ENCODE data around the gene MRPS24. TPM values are rescaled to one million over a fixed set of nuclear protein-coding genes. Genes with fewer than 3 reads are reported as not detected.

The MRPS24 gene
- total RNA-seq, 1 donor, result 111 TPM

DNA sequence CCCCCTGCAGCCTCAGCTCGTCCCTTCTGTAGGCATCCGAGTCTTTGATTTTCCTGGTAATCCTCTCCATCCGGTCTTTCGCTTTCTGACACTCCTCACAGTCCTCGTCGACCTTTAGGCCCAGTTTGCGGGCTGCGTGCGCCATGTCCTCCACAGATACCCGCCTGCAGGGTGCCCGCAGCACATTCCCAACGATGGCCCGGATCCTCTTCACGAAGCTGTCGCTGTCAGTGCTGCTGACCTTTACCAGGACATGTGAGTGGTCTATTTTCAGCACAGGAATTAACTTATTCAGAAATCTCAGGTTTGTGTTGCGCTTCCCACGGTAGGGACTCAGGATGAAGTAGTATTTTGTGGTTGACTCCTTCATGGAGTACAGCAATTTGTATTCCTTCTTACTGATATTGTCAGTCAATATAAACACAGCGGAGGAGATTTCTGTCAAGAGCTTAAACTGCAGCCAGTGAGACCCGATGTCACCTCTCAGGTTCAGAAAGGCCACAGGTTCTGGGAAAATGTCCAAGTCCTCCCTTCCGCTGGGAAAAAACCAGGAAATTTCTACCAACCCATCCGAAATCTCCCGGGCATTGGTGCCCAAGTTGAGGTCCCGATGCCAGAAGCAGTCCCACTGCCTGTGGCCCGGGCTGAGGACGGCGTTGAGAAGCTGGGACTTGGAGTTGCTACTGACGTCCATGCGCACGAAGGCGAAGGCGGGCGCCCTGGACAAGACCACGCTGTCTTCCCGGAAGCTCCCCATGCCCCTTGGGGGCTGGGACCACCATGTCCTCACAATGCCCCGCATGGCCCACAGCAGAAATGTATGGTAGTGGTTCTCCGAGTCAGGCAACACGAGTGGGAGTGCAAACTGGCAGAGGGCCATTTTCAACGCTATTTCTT is 8.9 kb upstream of the MRPS24 start:
- no peak for DNase-seq (ENCODE audit: low read depth in 2 of 3, low spot score in 2 of 3)

DNA sequence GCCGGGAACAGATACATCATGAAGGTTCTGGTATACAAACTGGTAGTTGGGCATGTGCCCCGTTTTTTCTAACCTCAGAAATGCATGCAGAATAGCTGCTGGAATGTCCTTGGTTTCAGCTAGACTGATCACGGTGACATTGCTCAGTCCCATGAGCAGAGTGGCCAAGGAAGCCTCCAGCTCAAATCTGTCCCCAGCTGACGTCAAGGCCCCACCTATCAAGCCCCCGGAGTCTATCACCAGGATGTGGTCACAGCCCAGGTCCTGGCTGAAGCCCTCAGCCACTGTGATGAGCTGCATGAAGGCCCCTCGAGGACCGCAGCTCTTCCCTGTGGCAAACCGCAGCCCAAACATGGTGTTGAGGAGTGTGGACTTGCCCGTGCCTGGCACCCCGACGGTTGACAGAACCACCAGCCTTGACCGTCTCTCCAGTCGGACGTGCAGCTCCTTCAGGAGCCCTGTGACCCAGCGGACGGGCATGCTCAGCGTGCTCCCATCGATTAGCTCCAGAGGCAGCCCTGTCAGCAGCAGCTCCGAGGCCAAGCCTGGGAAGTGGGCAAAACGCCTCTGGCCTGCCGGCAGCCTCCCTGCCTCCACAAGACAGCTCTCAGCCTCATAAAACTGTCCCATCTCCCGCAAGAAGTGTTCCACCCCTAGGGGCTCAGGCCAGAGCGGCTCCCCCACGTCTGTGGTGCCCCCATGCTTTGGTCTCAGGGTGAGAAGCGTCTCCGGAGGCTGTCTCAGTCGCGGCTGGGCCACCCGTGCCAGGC is 7.8 kb upstream of the MRPS24 start:
- no peak for DNase-seq (ENCODE audit: low read depth in 2 of 3, low spot score in 2 of 3)

DNA sequence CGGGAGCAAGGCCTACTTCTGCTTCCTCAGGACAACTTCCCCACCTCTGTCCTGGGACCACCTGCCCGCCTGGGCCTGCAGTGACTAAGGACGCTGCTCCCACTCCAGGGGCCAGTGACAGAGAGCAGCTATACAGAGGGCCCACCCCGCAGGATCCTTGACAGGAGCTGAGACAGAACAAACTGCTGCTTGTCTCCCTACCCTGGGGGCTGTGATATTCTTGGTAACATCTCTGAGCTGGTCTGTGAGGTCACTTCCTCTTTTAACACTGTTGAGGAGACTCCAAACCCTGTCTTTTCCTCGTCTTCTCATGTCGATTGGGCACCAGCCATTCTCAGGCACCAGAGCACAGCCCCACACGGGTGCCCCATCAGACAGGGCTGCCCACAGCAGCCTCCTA is 6.9 kb upstream of the MRPS24 start:
- DNase-seq (ENCODE audit: low read depth in 2 of 3, low spot score in 2 of 3), result peak in 1 of 3 donors; percentile 9

DNA sequence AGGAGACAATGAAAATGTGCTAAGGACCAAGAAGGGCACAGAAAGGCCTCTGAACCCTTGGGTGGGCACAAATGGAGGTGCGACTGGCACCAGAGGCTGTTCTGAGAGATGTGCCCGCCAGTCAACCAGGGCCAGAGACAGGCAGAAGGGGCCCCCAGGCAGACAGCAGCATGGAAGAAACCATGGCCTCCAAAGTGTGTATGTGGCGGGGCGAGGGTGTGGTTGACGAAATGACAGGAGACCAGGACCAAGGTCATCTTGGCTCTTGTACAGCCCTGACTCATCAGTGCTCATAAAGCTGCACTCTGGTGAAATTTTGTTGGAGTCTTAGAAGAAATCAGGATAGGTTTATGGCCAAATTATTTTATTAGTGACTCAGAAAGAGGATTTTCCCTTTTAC is 4.0 kb upstream of the MRPS24 start:
- DNase-seq (ENCODE audit: low read depth in 2 of 3, low spot score in 2 of 3), result no peak

DNA sequence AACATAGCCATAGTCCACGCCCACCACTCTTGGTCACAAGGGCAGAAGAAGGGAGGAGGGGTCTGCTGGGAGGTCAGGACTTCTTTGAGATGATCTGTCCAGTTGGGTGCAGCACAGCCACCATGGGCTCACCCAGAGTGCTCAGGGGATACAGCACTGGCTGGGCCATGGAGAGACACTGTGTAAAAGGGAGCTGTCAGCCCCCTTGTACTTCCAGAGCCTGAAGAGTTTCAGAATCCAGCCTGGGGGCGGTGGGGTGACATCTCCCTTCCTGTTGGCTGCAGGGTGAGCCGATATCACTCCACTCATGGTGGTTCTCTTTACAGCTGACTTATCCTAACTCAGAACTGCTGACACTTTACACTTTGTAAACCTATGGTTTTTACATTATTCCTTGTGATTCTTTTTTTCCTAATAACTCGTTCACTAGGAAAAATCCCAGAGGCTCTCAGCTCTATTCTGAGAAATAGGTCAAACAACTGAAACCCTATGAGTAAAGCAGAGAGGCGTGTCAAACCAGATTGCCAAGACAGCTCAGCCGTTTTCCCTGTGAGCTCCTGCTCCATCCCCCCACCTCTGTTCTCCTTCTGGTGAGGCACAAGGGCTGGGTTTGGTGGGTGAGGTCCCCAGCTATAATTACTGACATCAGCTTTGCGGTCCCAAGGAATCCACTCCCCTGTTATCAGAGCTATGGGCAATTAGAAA is 3.2 kb upstream of the MRPS24 start:
- no peak for DNase-seq (ENCODE audit: low read depth in 2 of 3, low spot score in 2 of 3)

DNA sequence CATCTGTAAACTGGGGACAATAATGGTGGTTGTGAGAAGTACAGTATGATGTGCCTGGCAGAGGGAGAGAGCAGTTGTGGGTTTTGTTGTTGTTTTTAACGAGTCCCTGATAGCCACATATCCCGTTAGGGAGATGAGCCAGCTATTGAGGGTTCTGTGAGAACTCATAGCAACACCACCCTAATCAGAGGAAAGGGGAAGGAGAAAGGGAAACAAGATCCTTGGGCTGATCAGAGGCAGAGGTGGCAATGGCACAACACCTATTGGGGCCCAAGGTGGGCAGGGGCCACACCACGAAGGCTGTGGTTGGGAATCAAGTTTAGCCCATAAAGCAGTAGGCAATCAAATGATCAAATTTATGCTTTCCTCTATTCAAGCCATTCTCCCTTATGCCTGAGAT is 1.7 kb upstream of the MRPS24 start:
- DNase-seq (ENCODE audit: low read depth in 2 of 3, low spot score in 2 of 3), result no peak

DNA sequence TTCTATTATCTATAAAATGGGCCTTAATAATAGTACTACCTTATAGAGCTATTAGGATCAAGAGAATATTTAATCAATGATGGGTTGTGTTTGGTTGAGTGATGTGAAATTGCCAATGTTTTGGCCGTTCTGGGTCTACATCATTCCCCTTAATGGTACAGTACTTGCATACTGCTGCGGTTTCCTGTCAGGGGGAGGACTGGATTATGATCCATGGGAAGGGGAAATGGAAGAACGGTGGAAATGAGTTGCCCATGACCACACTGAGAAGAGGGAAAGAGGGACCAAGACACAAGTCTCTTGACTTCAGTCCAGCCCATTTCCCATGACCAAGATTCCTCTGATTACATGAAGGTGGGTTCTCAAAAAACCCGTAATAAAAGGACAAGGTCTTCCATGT is 999 bp upstream of the MRPS24 start:
- DNase-seq (ENCODE audit: low read depth in 2 of 3, low spot score in 2 of 3), result no peak

DNA sequence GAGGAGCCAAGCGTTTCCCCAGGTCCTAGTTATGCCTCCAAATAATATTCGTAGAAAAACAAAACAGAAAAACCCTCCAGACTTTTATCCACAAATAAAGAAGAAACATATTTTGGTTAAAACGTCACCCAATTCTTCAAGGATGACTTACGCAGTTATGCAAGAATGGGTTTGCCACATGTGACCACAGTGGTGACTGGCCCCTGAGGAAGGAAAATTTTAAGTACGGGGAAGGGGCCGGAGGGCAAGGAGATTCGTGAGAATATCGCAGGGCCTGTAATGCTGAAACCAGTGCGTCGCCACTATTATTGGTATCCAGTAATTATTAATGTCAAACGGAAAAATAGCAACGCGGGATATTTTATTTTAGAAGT is 537 bp upstream of the MRPS24 start:
- DNase-seq (ENCODE audit: low read depth in 2 of 3, low spot score in 2 of 3), result peak in 2 of 3 donors; percentile 55 to 57

DNA sequence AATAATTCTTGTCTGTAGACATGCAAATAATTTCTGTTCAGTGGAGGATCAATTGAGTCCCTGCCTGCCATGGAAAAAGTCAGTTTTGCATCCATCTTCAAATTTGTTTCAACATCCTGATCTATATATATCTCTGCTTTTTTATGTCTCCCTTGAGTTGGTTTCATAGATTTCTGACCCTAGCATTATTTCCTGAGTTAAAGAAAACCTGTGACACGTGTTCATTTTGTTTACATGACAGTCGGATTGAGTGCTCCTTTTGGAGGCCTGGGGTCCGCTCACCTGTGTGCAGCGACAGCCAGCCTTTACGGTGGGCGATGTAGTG is 674 bp downstream of the MRPS24 start:
- DNase-seq (ENCODE audit: low read depth in 2 of 3, low spot score in 2 of 3), result no peak

DNA sequence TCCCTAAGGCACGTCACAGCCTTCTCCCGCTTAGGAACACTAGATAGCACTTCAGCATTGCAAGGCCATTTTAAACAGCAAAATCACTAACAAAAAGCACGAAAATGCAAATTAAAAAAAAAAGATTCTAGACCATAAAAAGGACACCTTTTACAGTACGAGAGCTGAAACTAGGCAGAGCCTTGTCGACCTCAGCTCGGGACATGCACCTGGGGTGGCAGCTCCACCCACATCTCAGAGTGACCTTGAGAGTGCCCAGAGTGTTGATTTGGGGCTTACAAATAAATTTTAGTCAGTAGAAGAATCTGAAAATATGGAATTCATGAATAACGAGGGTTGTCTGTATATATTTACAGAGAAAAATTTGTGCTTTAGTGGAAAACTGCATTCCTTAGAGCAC is 1.1 kb downstream of the MRPS24 start:
- no peak for DNase-seq (ENCODE audit: low read depth in 2 of 3, low spot score in 2 of 3)

DNA sequence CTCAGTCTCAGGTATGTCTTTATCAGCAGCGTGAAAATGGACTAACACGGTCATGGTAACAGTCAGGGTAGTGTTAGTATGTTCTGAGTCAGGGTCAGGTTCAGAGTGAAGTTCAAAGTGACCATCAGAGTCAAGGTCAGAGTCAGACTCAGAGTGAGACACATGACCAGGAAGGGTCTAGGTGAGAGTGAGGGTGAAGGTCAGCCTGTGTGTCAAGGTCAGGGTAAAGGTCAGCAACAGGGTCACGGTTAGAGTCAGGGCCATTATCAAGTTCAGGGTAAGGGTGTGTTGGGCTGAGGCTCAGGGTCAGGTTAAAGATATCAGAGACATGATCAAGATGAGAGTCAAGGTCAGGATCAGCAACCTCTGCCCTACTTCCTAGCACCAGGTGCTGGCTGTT is 4.0 kb downstream of the MRPS24 start:
- no peak for DNase-seq (ENCODE audit: low read depth in 2 of 3, low spot score in 2 of 3)

DNA sequence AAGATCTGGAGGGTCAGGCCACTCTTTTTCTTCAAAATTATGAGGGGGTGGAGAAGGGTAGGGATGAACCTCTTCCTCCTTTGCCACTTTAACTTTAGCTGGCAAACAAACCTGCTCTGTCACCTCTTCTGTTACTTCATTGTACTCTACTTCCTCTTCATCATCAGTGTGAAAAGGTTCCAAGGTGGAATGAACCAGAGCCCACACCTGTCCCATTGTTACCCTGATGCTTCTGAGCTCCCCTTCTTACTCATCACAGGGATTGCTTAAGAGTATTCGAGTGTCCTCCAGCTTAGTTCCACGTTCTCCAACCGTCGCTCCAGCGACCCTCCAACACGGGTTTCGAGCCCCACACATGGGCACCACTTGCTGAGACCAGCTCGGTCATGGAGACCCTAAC is 5.2 kb downstream of the MRPS24 start:
- DNase-seq (ENCODE audit: low read depth in 2 of 3, low spot score in 2 of 3), result no peak

DNA sequence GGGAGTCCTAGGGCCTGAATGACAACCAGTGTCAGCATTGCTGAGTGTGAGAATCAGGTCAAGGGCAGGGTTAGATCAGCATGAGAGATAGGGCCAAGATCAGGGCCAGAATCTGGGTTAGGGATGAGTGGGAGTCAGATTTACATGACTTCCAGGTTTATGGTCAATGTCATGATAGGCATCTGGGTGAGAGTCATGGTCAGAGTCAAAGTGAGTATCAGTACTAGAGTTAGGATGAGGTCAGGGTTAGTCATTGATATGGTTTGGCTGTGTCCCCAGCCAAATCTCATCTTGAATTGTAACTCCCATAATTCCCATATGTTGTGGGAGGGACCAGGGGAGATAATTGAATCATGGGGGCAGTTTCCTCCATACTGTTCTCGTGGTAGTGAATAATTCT is 12.3 kb downstream of the MRPS24 start:
- DNase-seq (ENCODE audit: low read depth in 2 of 3, low spot score in 2 of 3), result no peak

DNA sequence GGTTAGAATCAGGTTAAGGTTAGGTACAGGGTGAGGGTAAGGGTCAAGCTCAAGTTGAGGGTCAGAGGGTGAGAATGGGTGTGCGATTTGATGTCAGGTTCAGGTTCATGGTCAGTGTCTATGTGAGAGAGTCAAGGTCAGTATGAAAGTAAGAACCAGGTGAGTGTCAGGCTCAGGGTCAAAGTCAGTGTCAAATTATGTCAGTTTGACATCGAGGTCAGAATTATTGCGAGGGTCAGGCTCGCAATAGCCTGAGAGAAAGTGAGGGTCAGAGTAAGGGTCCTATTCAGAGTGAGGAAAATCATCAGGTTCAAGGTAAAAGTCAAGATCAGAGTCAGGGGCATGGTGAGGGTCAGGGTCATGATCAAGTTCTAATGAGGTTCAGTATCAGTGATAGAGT is 13.0 kb downstream of the MRPS24 start:
- DNase-seq (ENCODE audit: low read depth in 2 of 3, low spot score in 2 of 3), result no peak

DNA sequence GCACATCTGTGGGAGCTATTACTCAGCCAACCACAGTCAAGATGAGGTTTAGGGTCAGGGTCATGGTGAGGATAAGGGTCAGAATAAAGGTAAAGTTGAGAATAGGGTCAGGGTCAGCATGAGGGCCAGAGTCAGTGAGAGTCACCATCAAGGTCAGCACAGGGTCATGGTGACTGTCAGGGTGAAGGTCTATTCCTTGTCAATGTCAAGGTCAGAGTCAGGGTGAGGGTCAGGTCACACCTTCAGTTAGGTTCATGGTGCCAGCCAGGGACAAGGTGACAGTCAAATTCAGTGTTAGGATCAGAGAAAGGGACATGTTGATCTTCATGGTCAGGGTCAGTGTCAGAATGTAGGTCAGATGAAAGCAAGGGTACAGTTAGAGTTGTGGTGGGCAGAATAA is 14.1 kb downstream of the MRPS24 start:
- no peak for DNase-seq (ENCODE audit: low read depth in 2 of 3, low spot score in 2 of 3)

DNA sequence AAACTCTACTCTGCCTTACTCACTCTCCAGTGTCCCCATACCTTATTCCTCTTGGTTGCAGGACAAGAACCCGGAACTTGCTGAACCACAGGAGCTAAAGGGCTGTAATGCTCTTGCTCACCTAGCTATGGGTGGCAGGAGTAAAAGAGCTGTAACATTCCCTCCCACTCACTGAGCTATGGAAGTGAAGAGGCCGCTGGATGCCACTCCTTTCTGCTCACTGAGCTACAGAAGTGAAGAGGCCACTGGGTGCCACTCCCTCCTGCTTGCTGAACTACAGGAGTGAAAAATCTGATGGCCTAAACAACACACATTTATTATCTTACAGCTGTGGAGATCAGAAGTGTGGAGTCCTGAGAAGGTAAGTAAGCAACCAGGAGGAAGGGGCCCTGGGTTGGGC is 17.5 kb downstream of the MRPS24 start:
- no peak for DNase-seq (ENCODE audit: low read depth in 2 of 3, low spot score in 2 of 3)

DNA sequence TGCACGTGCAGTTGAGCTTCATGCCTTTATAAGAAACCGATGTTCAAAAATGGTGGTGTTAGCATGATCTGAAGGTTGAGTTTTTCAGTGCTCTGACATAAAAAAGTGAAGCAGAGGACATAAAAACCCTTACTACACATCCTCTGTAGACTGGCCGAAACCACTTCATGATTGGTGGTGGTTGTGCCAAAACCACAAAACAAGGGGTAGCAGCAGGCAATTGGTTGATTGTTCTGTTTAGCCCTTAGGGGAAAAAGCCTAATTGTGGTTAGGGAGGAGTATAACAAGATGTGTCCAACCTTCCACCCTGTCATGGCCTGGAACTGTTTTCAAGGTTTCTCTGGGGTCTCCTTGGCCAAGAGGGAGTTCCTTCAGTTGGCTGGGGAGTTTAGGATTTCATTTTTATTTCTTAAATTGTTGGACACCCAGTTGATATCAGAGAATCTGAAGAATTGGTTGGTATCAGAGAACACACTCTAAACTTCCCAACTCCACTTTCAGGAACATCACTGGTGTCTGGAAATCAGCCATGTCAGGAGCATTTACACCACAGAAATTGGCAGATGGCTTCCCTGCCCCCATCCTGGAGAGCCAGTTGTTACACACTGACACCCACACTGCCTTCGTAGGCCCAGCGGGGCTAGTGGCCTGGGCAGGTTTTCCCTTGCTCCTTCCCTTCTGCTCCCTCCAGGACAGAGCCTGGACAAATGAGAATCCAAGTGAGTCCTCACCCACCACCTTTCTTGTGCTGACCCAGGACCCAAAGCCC is 18.8 kb downstream of the MRPS24 start:
- DNase-seq (ENCODE audit: low read depth in 2 of 3, low spot score in 2 of 3), result peak in 1 of 3 donors; percentile 40

DNA sequence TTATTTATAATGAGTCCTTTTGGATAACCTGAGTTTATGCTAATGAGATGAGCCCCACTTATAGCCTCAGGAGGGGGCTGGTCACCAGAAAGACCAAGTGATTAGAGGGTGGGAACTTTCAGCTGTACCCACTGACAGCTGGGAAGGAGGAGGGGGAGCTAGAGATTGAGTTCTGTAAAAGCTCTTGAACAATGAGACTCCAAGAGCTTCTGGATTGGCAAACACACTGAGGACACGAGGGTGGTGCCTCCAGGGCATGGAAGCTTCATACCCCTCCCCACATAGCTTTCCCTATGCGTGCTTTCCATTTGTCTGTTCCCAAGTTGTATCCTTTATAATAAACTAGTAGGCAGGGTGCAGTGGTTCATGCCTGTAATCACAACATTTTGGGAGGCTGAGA is 20.3 kb downstream of the MRPS24 start:
- DNase-seq (ENCODE audit: low read depth in 2 of 3, low spot score in 2 of 3), result no peak

DNA sequence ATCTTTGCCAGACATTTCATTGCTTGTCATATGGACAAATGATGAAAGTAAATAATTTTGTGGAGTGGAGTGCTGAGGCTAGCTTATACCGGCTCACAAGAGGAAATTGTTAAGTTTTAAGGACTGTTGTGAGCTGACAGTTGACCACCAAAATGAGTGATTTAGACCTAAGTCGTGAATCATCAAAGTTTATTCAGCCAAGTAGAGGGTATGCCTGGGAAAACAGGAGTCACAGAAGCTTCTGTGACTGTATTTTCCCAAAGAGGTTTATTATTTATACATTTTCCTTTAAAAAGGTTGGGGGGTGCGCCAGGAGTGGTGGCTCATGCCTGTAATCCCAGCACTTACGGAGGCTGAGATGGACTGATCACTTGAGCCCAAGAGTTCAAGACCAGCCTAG is 21.8 kb downstream of the MRPS24 start:
- no peak for DNase-seq (ENCODE audit: low read depth in 2 of 3, low spot score in 2 of 3)

DNA sequence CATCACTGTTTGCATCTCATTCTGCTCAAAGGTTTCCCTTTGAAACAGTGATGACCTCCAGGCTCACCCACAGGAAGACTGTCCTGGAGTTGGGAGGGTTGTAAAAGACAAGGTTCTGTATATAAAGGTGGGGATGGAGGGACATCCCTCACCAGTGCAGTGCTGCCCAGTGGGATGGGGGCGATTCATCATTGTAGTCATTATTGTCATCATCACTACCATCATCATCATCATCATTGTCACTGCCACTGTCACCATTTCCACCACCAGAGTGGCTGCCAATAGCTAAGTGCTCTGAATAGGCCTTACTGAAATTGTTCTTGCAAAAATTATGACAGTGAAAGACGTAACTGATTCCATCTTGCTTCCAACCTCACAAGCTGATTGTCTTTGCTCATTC is 24.7 kb downstream of the MRPS24 start:
- DNase-seq (ENCODE audit: low read depth in 2 of 3, low spot score in 2 of 3), result no peak

DNA sequence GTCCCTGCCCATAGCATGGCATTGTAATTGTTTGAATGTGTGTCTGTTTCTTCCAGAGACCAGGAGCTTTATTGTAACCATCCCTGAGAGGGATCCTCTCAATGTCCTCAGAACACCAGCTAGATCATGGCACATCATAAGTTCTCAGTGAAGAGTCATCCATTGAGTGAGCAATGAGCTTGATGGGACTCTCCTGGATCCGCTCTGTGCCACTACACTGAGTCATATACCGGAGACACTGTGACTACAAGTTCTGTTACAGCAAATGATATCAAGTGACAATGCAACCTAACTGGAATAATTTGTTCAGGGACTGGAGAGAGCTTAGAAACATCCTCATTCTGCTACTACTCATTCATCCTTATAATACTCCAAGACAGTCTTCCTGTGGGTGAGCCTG is 25.1 kb downstream of the MRPS24 start:
- no peak for DNase-seq (ENCODE audit: low read depth in 2 of 3, low spot score in 2 of 3)

Data from hematopoietic multipotent progenitor cell (in vitro differentiated cells).